Neural crest cell (in vitro differentiated cells): ENCODE data around the gene IL3. TPM values are rescaled to one million over a fixed set of nuclear protein-coding genes. Genes with fewer than 3 reads are reported as not detected.
A peak's percentile ranks its signal among the peaks of the same experiment; 100 is the strongest.

Experiments used
- DNase-seq: peaks from one replicate; pipeline ENCODE4 v3.0.0; 2021; ENCODE audit warnings: low read depth, mixed read lengths, low spot score
- H3K27ac Mint-ChIP-seq: one replicate; pipeline ENCODE4 v1.8.0; 2021; ENCODE audit warnings: mild to moderate bottlenecking, mixed read lengths; ENCODE audit not compliant: unreplicated experiment
- H3K27me3 Mint-ChIP-seq: 2 replicates; pipeline ENCODE4 v1.8.0; 2021; ENCODE audit warnings: low read depth, mild to moderate bottlenecking, mixed read lengths
- H3K36me3 Mint-ChIP-seq: 2 replicates; pipeline ENCODE4 v1.8.0; 2021; ENCODE audit warnings: low read depth, mild to moderate bottlenecking, mixed read lengths
- H3K4me1 Mint-ChIP-seq: 2 replicates; pipeline ENCODE4 v1.8.0; 2021; ENCODE audit warnings: mixed read lengths
- H3K4me3 Mint-ChIP-seq: one replicate; pipeline ENCODE4 v1.8.0; 2021; ENCODE audit warnings: mild to moderate bottlenecking, mixed read lengths
- H3K9me3 Mint-ChIP-seq: 2 replicates; pipeline ENCODE4 v1.8.0; 2021; ENCODE audit warnings: mixed read lengths
- CTCF ChIP-seq: fragments of 200-600 bp; sonication (generic); conservative IDR thresholded peaks from 2 replicates; pipeline ENCODE4 v1.5.0; 2021; ENCODE audit warnings: antibody characterized with exemption, mild to moderate bottlenecking
- total RNA-seq: library from RNA; stranded (reverse); gene quantifications from 2 replicates; pipeline ENCODE4 v1.2.1, GENCODE V29; 2021

Gene IL3
- total RNA-seq, 1 donor from 2014 or later = not detected

- no peaks in the 10 kb centered on the region for H3K36me3 Mint-ChIP-seq
- no peak overlapping the region for H3K27ac Mint-ChIP-seq
- no peaks in the 10 kb centered on the region for H3K27me3 Mint-ChIP-seq
- H3K9me3 Mint-ChIP-seq = no peaks in the 10 kb centered on the region
- no peak for DNase-seq
- no peaks in the 10 kb centered on the region for H3K4me1 Mint-ChIP-seq
- H3K4me3 Mint-ChIP-seq = no peak overlapping the region
- no peak for TF ChIP-seq CTCF
Observed at GRCh38 chr5:132076202-132076830, 15.9 kb downstream of the IL3 start.

DNA sequence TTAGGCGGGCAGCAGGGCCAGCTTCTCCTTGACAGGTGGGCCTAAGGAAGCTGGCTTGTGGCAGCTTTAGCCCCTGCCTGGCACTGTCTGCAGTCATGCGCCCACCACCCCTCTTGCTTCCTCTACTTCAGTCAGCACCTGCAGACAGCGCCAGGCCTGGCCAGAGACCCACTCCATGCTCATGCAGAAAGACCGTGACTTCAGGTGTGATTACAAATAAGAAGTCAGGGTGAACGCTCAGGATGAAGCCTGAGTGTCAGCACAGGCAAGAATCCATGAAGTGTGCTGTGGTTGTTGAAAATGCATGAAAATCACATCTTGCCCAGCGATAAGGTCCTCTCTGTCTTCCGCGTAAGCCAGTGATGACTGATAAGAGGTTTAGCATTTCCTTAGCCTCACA is 16.5 kb downstream of the IL3 start:
- H3K36me3 Mint-ChIP-seq = no peaks in the 10 kb centered on the region
- peak overlapping the region; percentile 83 for H3K27ac Mint-ChIP-seq
- no peak overlapping the region for H3K4me3 Mint-ChIP-seq
- no peak for DNase-seq
- H3K4me1 Mint-ChIP-seq = no peaks in the 10 kb centered on the region
- no peaks in the 10 kb centered on the region for H3K27me3 Mint-ChIP-seq
- TF ChIP-seq CTCF = no peak
- no peaks in the 10 kb centered on the region for H3K9me3 Mint-ChIP-seq

DNA sequence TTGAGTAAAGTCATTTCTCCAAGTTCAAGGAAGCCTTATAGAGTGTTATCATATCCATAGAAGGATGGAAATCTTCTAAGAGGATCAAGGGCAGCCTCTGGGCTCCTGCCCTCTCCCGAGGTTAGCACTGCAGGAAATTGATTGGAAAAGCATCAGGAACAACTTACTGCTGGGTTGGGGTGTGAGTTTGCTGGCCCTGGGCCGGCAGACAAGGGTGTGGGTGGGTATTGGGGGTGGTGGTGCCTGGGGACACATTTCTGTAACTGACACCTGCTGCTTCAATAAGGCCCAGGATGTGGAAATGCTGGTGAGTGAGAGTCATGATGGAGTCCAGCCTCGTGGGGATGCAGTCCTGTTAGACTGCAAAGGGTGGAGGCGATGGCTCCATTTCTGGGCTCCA is 18.6 kb downstream of the IL3 start:
- Mint-ChIP-seq H3K9me3 (no peaks in the 10 kb centered on the region), H3K27me3 (no peaks in the 10 kb centered on the region), H3K4me1 (no peaks in the 10 kb centered on the region), H3K27ac (peak overlapping the region; percentile 62), H3K36me3 (no peaks in the 10 kb centered on the region), H3K4me3 (no peak overlapping the region)
- no peak for DNase-seq
- no peak for TF ChIP-seq CTCF

DNA sequence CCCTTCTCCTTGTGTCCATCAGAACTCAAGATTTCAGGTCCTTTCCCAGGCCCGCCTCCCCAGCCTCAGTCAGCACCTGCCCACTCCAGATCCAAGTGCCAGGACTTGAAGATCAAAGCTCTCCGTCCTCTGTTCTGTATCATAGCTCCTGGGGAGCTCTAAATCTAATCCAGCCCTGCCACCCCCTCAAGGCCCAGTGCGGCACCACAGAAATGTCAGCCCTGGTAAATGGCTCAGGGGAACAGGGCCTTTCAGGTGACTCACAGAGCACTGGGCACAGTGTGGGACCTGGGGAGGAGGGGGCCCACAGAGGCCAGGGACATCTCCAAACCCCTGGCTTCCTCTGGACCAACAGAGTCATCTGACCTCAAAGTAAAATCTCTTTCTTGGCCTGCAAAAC is 19.2 kb downstream of the IL3 start:
- Mint-ChIP-seq H3K9me3 (no peaks in the 10 kb centered on the region), H3K4me3 (no peak overlapping the region), H3K27me3 (no peaks in the 10 kb centered on the region), H3K27ac (no peak overlapping the region), H3K4me1 (no peaks in the 10 kb centered on the region), H3K36me3 (no peaks in the 10 kb centered on the region)
- DNase-seq = no peak
- TF ChIP-seq CTCF = no peak

GRCh38 chr5:132080595-132080994 is 20.1 kb downstream of the IL3 start:
- Mint-ChIP-seq H3K27ac (no peak overlapping the region), H3K4me1 (no peaks in the 10 kb centered on the region), H3K4me3 (no peak overlapping the region), H3K9me3 (no peaks in the 10 kb centered on the region), H3K27me3 (no peaks in the 10 kb centered on the region), H3K36me3 (no peaks in the 10 kb centered on the region)
- no peak for DNase-seq
- TF ChIP-seq CTCF = no peak
